Measurements from ENCODE around the gene LASP1.

Gene LASP1

GRCh38 chr17:38870259-38871165 lies 654 bp downstream of the LASP1 start:
- DNase-seq, result peak; percentile 28

GRCh38 chr17:38871247-38872015 lies 1.6 kb downstream of the LASP1 start:
- DNase-seq, result peak; percentile 72

- DNase-seq, result no peak
These were observed 2.2 kb downstream of the LASP1 start for GRCh38 chr17:38872027-38872511.

- no peak for DNase-seq
These were observed 3.0 kb downstream of the LASP1 start for GRCh38 chr17:38872671-38873385.

- peak; percentile 54 for DNase-seq
These were observed 4.0 kb downstream of the LASP1 start for GRCh38 chr17:38873640-38874380.

- DNase-seq, result no peak
These were observed 4.9 kb downstream of the LASP1 start for GRCh38 chr17:38874505-38875400.

- DNase-seq, result no peak
These were observed 5.7 kb downstream of the LASP1 start for GRCh38 chr17:38875477-38876075.

GRCh38 chr17:38877130-38877851 lies 7.4 kb downstream of the LASP1 start:
- no peak for DNase-seq

GRCh38 chr17:38879878-38880665 lies 10.2 kb downstream of the LASP1 start:
- peak; percentile 73 for DNase-seq

- DNase-seq, result peak; percentile 43
These were observed 11.8 kb downstream of the LASP1 start for GRCh38 chr17:38881600-38882191.

GRCh38 chr17:38882870-38883269 lies 13.0 kb downstream of the LASP1 start:
- no peak for DNase-seq

GRCh38 chr17:38883592-38884526 lies 14.0 kb downstream of the LASP1 start:
- no peak for DNase-seq

- no peak for DNase-seq
These were observed 15.3 kb downstream of the LASP1 start for GRCh38 chr17:38885044-38885727.

- no peak for DNase-seq
These were observed 16.1 kb downstream of the LASP1 start for GRCh38 chr17:38885728-38886642.

- no peak for DNase-seq
These were observed 16.8 kb downstream of the LASP1 start for GRCh38 chr17:38886643-38887010.

- no peak for DNase-seq
These were observed 19.0 kb downstream of the LASP1 start for GRCh38 chr17:38888842-38889241.

Measured in kidney glomerular epithelial cell (primary cell).